IMR-90 (cell line): Measurements from ENCODE around the gene LYPD6. TPM values are rescaled to one million over a fixed set of nuclear protein-coding genes. Genes with fewer than 3 reads are reported as not detected.

Source experiments
- ATAC-seq: fragments of 200-7000 bp; cut with Tn5 transposase; 2 replicates; pipeline ENCODE4 v1.9.1; 2020; ENCODE audit warnings: low read depth, mild to moderate bottlenecking, moderate library complexity
- BruUV-seq: library from RNA; stranded (reverse); fragments of 400-500 nt; replicated peaks from 2 replicates; lab custom pipeline; 2021; lab: Mats Ljungman, UMichigan
- CTCF ChIA-PET: fragments of 300-600 bp; formaldehyde crosslinking; extraction: SDS; loops from one replicate; lab custom pipeline; 2021; ENCODE audit warnings: antibody characterized with exemption; lab: Yijun Ruan, JAX
- POLR2A ChIA-PET: fragments of 300-600 bp; sonication (Branson Sonifier 250); formaldehyde crosslinking; loops from one replicate; lab custom pipeline; 2022; ENCODE audit warnings: antibody characterized with exemption; ENCODE audit not compliant: unreplicated experiment; lab: Charles Lee
- DNase-seq: peaks from one replicate; pipeline ENCODE4 v3.0.0; 2013
- H2AFZ ChIP-seq: replicated peaks from 2 replicates; pipeline ENCODE3; 2013; ENCODE audit warnings: low read length, mild to moderate bottlenecking; ENCODE audit not compliant: poor library complexity
- H2AK5ac ChIP-seq: 2 replicates; pipeline ENCODE4 v1.6.1; 2013; ENCODE audit warnings: low read depth, low read length, inconsistent platforms
- H2AK9ac ChIP-seq: replicated peaks from 2 replicates; pipeline ENCODE3; 2013; ENCODE audit warnings: mild to moderate bottlenecking, low read depth, low read length, moderate library complexity; ENCODE audit not compliant: poor library complexity
- H2BK120ac ChIP-seq: 2 replicates; pipeline ENCODE4 v1.6.1; 2013; ENCODE audit warnings: low read depth, low read length, inconsistent platforms
- H2BK15ac ChIP-seq: 3 replicates; pipeline ENCODE4 v1.6.1; 2013; ENCODE audit warnings: low read depth, low read length, inconsistent platforms
- H2BK20ac ChIP-seq: 2 replicates; pipeline ENCODE4 v1.6.1; 2013; ENCODE audit warnings: low read depth, mild to moderate bottlenecking, inconsistent platforms, low read length, moderate library complexity
- H2BK5ac ChIP-seq: 2 replicates; pipeline ENCODE4 v1.6.1; 2013; ENCODE audit warnings: mild to moderate bottlenecking, low read depth, low read length, inconsistent platforms; ENCODE audit not compliant: poor library complexity, severe bottlenecking
- H3K14ac ChIP-seq: replicated peaks from 2 replicates; pipeline ENCODE4 v1.6.1; 2013; ENCODE audit warnings: low read depth, low read length, inconsistent platforms
- H3K18ac ChIP-seq: 2 replicates; pipeline ENCODE4 v1.6.1; 2013; ENCODE audit warnings: low read depth, low read length, control low read depth
- H3K23ac ChIP-seq: 2 replicates; pipeline ENCODE4 v1.6.1; 2013; ENCODE audit warnings: low read depth, low read length, inconsistent platforms
- H3K27ac ChIP-seq: 2 replicates; pipeline ENCODE4 v1.5.1; 2013; ENCODE audit warnings: mild to moderate bottlenecking, control low read depth, low read length; ENCODE audit not compliant: insufficient read depth
- H3K27me3 ChIP-seq: 2 replicates; pipeline ENCODE4 v1.6.1; 2013; ENCODE audit warnings: low read length; ENCODE audit not compliant: control insufficient read depth, insufficient read depth
- H3K36me3 ChIP-seq: 2 replicates; pipeline ENCODE4 v1.6.1; 2013; ENCODE audit warnings: low read length, mixed read lengths; ENCODE audit not compliant: control insufficient read depth, insufficient read depth
- H3K4ac ChIP-seq: 2 replicates; pipeline ENCODE4 v1.6.1; 2013; ENCODE audit warnings: low read depth, low read length, inconsistent platforms
- H3K4me1 ChIP-seq: 2 replicates; pipeline ENCODE4 v1.6.1; 2013; ENCODE audit warnings: low read length, mixed read lengths; ENCODE audit not compliant: control insufficient read depth, insufficient read depth
- H3K4me2 ChIP-seq: 2 replicates; pipeline ENCODE4 v1.6.1; 2013; ENCODE audit warnings: low read depth, mild to moderate bottlenecking, control low read depth, low read length, moderate library complexity
- H3K4me3 ChIP-seq: 2 replicates; pipeline ENCODE4 v1.5.1; 2013; ENCODE audit warnings: low read depth, mild to moderate bottlenecking, control low read depth, low read length, moderate library complexity; ENCODE audit not compliant: insufficient read depth
- H3K56ac ChIP-seq: 2 replicates; pipeline ENCODE4 v1.6.1; 2013; ENCODE audit warnings: low read length, inconsistent platforms; ENCODE audit not compliant: insufficient read depth; ENCODE audit errors: extremely low read depth
- H3K79me1 ChIP-seq, 2 experiments: 2 replicates each; pipeline ENCODE4 v1.6.1; 2013; ENCODE audit warnings: low read length in 2 of 2, inconsistent platforms in 1 of 2, low read depth in 1 of 2
- H3K9ac ChIP-seq: 2 replicates; pipeline ENCODE4 v1.6.1; 2013; ENCODE audit warnings: low read depth, low read length, control low read depth
- H3K9me1 ChIP-seq: 2 replicates; pipeline ENCODE4 v1.6.1; 2013; ENCODE audit warnings: low read length, inconsistent platforms; ENCODE audit not compliant: insufficient read depth
- H3K9me3 ChIP-seq: 2 replicates; pipeline ENCODE4 v1.6.1; 2013; ENCODE audit warnings: low read length; ENCODE audit not compliant: control insufficient read depth, insufficient read depth
- H4K20me1 ChIP-seq: 2 replicates; pipeline ENCODE4 v1.6.1; 2013; ENCODE audit warnings: low read length, inconsistent platforms; ENCODE audit not compliant: insufficient read depth
- H4K5ac ChIP-seq: 2 replicates; pipeline ENCODE4 v1.6.1; 2013; ENCODE audit warnings: mild to moderate bottlenecking, low read depth, low read length, control low read depth
- H4K8ac ChIP-seq, 2 experiments: 2 replicates each; pipeline ENCODE4 v1.6.1; 2013; ENCODE audit warnings: low read depth in 2 of 2, low read length in 2 of 2, control low read depth in 1 of 2, inconsistent platforms in 1 of 2
- H4K91ac ChIP-seq: 2 replicates; pipeline ENCODE4 v1.6.1; 2013; ENCODE audit warnings: low read depth, low read length, inconsistent platforms; ENCODE audit not compliant: insufficient read depth
- CEBPB ChIP-seq: IDR thresholded peaks from 2 replicates; pipeline ENCODE4 v1.6.1; 2012; ENCODE audit warnings: low read depth, low read length, improper control_type of control experiment
- MAZ ChIP-seq: IDR thresholded peaks from 2 replicates; pipeline ENCODE4 v1.6.1; 2012; ENCODE audit warnings: low read depth, mild to moderate bottlenecking, low read length, improper control_type of control experiment, moderate library complexity, borderline replicate concordance
- NFE2L2 ChIP-seq: fragments of 150-350 bp; IDR thresholded peaks from 2 replicates; pipeline ENCODE4 v1.6.1; 2016; ENCODE audit warnings: low read depth, mild to moderate bottlenecking, low read length
- WGBS, 2 experiments: methylation state at CpG; one replicate each; pipeline versions ENCODE4 v1.1.5 to v1.1.7; 2013; ENCODE audit warnings: missing lambda C conversion rate in 2 of 2; ENCODE audit not compliant: insufficient read length in 1 of 2; ENCODE audit errors: extremely low coverage in 2 of 2; 5-methylcytosine and 5-hydroxymethylcytosine counted together
- dilution Hi-C: fragments of 300-500 bp; cut with HindIII; formaldehyde crosslinking; loops from one replicate; pipeline ENCODE4 v1.14.3; 2018; ENCODE audit warnings: low sequenced_read_pairs; ENCODE audit not compliant: unreplicated experiment
- in situ Hi-C: fragments of 300-500 bp; cut with MboI; formaldehyde crosslinking; loops from 3 replicates; pipeline ENCODE4 v1.14.3; 2019; ENCODE audit warnings: low sequenced_read_pairs, inconsistent platforms, mixed read lengths
- intact Hi-C: fragments of 100-400 bp; cut with micrococcal nuclease; formaldehyde crosslinking; loops from 2 replicates; pipeline ENCODE4 v1.10.0; 2022
- polyA plus RNA-seq, 3 experiments: library from polyadenylated mRNA; depleted of rRNA; stranded (reverse); fragments of >200 nt; gene quantifications; 2 replicates each; pipeline ENCODE4 v1.2.3, GENCODE V29; 2012; ENCODE audit warnings: low replicate concordance in 1 of 3
- total RNA-seq: library from RNA; depleted of rRNA; stranded (reverse); fragments of >200 nt; gene quantifications from 2 replicates; pipeline ENCODE4 v1.2.3, GENCODE V29; 2012
- TF ChIP-seq, protein P1 (sequence below): fragments of 150-350 bp; IDR thresholded peaks from 2 replicates; pipeline ENCODE4 v1.6.1; 2016; ENCODE audit warnings: low read depth, mild to moderate bottlenecking, low read length, moderate library complexity, borderline replicate concordance

Gene LYPD6
- total and polyA plus RNA-seq, 2 of the 4 experiments (the other 2 are of a cell fraction) = 0.87 to 0.90 TPM

DNA sequence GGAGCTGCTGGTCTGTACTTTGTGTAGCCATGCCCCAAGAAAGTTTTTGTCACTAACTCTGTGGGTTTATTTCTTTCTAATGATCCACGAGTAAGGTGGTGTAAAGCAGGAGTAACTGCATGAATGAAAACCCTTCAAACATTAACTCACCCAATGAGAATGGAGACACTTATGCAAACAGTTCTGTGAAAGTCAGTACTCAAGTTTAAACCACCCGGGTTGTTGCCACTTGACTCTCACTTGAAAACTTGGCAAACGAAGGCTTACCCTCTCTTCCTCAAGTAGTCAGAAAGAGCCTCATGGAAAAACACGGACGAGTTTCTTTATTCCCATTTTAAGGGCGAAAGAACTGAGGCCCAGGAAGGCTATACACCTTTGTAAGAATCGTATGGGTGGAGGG, 139.7 kb downstream of the LYPD6 start:
- Histone ChIP-seq H2AK9ac (no peak overlapping the region), H2AK5ac (no peak overlapping the region), H3K18ac (no peak overlapping the region), H3K4me1 (no peaks in the 10 kb centered on the region), H3K4ac (no peak overlapping the region), H3K9me3 (no peaks in the 10 kb centered on the region), H3K27ac (no peak overlapping the region), H3K9me1 (peaks cover 2% of the 10 kb centered on the region; the same call in 1 of the 2 replicates), H4K5ac (no peak overlapping the region), H2BK120ac (no peak overlapping the region), H3K4me3 (no peak overlapping the region), H2AFZ (no peak overlapping the region), H3K36me3 (no peaks in the 10 kb centered on the region), H2BK20ac (no peak overlapping the region), H4K91ac (no peak overlapping the region), H3K9ac (no peak overlapping the region), H3K56ac (no peak overlapping the region), H3K4me2 (no peak overlapping the region), H4K8ac (no peak overlapping the region), H3K27me3 (no peaks in the 10 kb centered on the region), H2BK15ac (no peak overlapping the region), H3K23ac (no peak overlapping the region), H3K79me1 (no peaks in the 10 kb centered on the region), H3K14ac (no peak overlapping the region), H2BK5ac (no peak overlapping the region), H4K20me1 (no peaks in the 10 kb centered on the region)
- POLR2A ChIA-PET = no interaction called here
- dilution Hi-C loops = no loop called here
- no peak for ATAC-seq
- BruUV-seq = no TSS peak
- CTCF ChIA-PET = no interaction called here
- in situ Hi-C loops = no loop called here
- no peak for DNase-seq
- no peak for TF ChIP-seq NFE2L2
- TF ChIP-seq CEBPB = no peak
- TF ChIP-seq, protein P1, sequence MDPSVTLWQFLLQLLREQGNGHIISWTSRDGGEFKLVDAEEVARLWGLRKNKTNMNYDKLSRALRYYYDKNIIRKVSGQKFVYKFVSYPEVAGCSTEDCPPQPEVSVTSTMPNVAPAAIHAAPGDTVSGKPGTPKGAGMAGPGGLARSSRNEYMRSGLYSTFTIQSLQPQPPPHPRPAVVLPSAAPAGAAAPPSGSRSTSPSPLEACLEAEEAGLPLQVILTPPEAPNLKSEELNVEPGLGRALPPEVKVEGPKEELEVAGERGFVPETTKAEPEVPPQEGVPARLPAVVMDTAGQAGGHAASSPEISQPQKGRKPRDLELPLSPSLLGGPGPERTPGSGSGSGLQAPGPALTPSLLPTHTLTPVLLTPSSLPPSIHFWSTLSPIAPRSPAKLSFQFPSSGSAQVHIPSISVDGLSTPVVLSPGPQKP = no peak
- no peak for TF ChIP-seq MAZ
- no CpG with 5 or more reads among the region's 7 CpGs for WGBS, 2 experiments
- intact Hi-C loops = no loop called here
